HG03039 (cell line): Measurements from ENCODE around the gene NPIPA2.
"Not testable (repeated sequence)": the region's sequence is repeated elsewhere in the genome, so short reads cannot be mapped to it uniquely, and the experiment has no call there.

ENCODE experiments used
- ATAC-seq: cut with Tn5 transposase; IDR thresholded peaks from one replicate; pipeline ENCODE4 v1.9.1; 2021; ENCODE audit warnings: mild to moderate bottlenecking, moderate library complexity; ENCODE audit not compliant: unreplicated experiment

The NPIPA2 gene

DNA sequence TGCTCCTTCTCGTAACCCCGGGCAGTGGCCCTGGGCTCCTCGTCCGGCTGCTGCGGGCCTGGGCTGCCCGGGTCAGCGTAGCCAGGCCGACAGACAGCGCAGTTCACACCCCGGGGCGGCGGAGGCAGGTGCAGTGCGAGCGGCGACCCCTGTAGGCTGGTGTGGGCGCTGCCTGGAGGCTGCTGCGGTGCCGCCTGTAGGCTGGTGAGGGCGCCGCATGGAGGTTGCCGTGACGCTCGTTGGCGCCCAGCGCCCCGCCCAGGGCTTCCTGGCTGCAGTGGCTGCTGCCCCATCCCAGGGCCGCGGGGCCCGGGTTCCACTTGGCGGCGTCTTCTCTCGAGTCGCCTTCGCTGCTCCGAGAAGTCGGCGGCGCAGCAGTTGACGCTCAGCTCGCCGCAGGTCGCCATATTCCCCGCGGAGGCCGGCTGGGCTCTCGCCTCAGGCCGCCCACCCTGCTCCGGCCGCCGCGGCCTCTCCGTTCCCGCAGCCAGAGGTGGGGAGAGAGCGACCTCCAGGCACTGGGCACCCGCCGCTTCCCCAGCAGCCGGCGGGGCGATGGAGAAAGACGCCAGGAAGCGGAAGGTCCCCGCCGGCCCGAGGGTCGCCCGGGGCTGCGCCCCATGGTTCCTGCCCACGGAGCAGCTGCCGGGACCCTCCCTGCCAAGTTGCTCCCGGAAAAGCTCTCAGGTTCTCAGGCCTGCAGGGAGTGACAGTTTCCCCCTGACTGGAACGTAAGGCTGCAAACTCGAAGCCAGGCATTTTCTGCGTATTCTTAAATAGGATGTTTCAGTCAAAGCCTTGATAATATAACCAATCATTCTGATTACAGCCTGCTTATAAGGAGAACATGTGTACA, at the start of gene NPIPA2:
TSS of gene NPIPA2 (plus strand) at position 261 of the 856 bp plus-strand sequence. CDS start 5,533 bp downstream, outside the sequence.
- peak; percentile 89 for ATAC-seq

DNA sequence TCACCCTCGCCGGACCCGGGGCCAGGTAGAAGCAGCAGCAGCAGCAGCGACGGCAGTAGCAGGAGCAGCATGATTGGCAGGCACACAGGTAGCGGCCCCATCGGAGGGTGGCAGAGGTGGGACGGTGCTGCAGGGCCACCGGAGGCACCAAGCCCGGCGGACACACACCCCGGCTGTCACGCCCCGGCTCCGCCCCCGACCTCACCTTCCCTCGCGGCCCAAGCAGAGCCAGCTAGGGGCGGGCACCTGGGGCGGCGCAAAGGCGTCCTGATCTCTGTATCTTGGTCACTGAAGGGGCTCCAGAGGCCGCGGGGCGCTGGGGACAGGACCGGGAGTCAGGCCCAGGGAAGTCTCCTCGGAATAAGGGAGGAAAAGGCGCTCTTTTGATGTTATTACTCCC, 48.2 kb upstream of the NPIPA2 start, which contains the start of gene PLA2G10:
TSS of gene PLA2G10 (minus strand) at position 180 of the 400 bp plus-strand sequence. CDS start at position 101, 79 bp downstream.
- not testable (repeated sequence) for ATAC-seq

DNA sequence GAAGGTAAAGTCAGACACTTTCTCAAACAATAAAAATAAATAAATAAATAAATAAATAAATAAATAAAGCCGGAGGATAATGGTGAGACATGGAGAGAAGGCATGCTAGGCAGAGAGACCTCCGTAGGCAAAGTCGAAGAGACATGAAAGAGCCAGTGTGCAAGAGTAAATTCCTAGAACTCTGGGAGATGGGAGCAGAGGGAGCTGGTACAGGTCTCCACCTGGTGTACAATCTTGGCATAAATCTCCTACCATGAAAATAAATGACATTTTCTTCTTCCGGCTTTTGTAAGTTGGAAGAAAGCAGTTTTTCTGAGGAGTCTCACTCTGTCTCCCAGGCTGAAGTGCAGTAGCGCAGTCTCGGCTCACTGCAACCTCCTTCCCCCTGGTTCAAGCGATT, 40.5 kb upstream of the NPIPA2 start:
- ATAC-seq: not testable (repeated sequence)

DNA sequence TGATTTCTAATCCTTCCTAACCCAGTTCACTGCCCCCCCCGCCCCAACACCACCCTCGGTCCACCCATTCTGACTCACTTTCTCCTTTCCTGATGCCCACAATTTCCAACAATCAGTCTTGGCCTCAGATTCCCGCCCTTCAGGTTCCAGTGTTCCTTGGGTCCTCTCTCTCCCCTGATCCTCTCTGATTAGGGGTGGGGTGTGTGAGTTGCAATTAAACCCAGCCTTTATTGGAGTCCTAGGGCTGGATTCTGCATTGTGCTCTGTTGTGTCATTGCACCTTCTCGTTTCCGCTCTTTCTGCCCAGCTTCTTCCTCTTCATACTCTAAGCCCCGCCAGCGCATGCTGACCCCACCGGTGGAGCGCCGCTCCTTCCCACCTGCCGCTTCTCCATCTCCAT, 39.7 kb upstream of the NPIPA2 start:
- ATAC-seq: not testable (repeated sequence)

GRCh38 chr16:14703156-14704011, 38.9 kb upstream of the NPIPA2 start, which contains the start of gene NPIPA3:
NPIPA3 (plus strand) TSS chr16:14703411; CDS start chr16:14708944, 5,533 bp downstream.
- peak; percentile 92 for ATAC-seq

DNA sequence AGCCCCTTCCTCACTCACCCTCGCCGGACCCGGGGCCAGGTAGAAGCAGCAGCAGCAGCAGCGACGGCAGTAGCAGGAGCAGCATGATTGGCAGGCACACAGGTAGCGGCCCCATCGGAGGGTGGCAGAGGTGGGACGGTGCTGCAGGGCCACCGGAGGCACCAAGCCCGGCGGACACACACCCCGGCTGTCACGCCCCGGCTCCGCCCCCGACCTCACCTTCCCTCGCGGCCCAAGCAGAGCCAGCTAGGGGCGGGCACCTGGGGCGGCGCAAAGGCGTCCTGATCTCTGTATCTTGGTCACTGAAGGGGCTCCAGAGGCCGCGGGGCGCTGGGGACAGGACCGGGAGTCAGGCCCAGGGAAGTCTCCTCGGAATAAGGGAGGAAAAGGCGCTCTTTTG, 9.1 kb upstream of the NPIPA2 start:
- not testable (repeated sequence) for ATAC-seq

DNA sequence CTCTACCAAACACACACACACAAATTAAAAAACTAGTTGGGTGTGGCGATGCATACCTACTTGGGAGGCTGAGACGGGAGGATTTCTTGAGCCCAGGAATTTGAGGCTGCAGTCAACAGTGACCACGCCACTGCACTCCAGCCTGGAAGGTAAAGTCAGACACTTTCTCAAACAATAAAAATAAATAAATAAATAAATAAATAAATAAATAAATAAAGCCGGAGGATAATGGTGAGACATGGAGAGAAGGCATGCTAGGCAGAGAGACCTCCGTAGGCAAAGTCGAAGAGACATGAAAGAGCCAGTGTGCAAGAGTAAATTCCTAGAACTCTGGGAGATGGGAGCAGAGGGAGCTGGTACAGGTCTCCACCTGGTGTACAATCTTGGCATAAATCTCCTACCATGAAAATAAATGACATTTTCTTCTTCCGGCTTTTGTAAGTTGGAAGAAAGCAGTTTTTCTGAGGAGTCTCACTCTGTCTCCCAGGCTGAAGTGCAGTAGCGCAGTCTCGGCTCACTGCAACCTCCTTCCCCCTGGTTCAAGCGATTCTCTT, 1.4 kb upstream of the NPIPA2 start:
- not testable (repeated sequence) for ATAC-seq

DNA sequence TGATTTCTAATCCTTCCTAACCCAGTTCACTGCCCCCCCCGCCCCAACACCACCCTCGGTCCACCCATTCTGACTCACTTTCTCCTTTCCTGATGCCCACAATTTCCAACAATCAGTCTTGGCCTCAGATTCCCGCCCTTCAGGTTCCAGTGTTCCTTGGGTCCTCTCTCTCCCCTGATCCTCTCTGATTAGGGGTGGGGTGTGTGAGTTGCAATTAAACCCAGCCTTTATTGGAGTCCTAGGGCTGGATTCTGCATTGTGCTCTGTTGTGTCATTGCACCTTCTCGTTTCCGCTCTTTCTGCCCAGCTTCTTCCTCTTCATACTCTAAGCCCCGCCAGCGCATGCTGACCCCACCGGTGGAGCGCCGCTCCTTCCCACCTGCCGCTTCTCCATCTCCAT, 539 bp upstream of the NPIPA2 start:
- not testable (repeated sequence) for ATAC-seq

- not testable (repeated sequence) for ATAC-seq
Measured at GRCh38 chr16:14773654-14774053, 31.3 kb downstream of the NPIPA2 start.

GRCh38 chr16:14775624-14776023, 33.3 kb downstream of the NPIPA2 start:
- ATAC-seq: not testable (repeated sequence)

DNA sequence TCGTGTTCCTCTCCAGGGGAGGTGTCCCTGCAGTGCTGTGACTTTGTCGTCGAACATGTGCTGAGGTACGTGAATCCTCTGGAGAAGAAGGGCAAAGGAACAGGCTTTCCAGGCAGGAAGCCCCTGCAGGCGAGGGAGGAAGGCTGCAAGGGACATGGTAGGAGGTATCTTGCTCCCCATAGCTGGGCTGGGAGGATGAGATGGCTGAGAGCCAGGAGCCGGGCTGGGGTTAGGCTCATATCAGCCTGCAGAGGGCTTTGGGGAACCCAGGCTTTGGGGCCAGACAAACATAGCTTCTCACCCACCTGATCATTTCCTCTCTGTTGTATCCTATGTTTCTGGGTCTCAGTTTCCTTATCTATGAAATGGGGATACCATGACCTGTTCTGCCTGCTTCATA, 34.4 kb downstream of the NPIPA2 start:
- not testable (repeated sequence) for ATAC-seq

- ATAC-seq: not testable (repeated sequence)
Measured at GRCh38 chr16:14779368-14779877, 37.1 kb downstream of the NPIPA2 start.

GRCh38 chr16:14786180-14786579, 43.8 kb downstream of the NPIPA2 start:
- not testable (repeated sequence) for ATAC-seq

DNA sequence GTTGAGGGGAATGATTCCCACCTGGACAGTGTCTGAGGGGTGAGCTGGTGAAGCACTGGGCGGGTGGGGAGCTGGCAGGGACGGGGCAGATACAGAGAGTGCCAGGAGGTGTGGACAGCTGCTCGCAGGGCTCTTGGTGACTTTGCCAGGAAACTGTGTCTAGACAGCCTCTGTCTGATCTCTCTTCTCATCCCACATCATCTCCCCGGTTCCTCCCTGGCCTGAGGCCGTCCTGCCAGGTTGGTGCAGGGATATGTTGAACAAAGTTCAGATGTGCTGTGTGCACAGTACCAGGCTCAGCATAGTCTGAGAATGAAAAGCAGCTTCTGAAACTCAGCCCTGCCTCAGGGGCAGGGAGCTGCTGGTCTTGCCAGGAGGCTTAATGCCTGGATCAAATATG, 47.2 kb downstream of the NPIPA2 start:
- ATAC-seq: not testable (repeated sequence)

- ATAC-seq: not testable (repeated sequence)
Measured at GRCh38 chr16:14790320-14790956, 48.1 kb downstream of the NPIPA2 start.

DNA sequence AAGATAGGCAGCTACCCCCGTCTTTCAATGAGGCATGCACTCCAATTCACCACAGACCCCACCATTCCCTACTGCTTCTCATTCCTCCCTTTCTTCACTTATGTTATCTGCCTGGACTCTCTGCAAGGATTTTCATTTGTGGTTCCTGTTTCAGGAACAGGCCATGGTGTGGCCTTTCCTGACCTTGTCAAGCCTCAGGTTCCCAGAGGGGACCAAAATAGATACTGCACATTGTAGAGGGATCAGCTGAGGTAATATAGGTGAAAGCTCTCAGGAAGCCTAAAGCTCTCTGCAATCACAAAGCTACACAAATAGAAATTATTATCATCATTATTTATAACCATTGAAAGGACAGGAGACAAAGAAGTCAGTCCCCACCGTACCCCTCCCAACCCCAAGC, 50.6 kb downstream of the NPIPA2 start:
- not testable (repeated sequence) for ATAC-seq

GRCh38 chr16:14797558-14797957, 55.2 kb downstream of the NPIPA2 start:
- not testable (repeated sequence) for ATAC-seq

DNA sequence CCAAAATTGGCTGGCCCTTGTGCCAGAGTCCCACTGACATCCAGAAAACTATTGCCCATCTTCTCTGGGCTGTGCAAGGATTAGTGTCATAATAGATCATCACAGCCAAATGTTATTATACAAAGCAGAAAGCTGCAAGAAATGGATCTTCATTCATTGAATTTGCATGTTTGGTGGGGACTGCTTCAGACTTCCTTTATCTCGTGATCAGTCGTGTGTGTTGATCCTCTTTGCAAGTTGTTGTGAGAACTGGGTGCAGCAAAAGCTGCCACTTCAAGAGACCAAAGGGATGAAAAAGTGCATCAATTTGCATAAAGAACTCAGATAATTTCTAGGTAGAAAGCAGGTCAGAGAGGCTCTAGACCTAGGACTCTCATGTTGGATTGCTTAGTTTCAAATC, 61.2 kb downstream of the NPIPA2 start:
- not testable (repeated sequence) for ATAC-seq

DNA sequence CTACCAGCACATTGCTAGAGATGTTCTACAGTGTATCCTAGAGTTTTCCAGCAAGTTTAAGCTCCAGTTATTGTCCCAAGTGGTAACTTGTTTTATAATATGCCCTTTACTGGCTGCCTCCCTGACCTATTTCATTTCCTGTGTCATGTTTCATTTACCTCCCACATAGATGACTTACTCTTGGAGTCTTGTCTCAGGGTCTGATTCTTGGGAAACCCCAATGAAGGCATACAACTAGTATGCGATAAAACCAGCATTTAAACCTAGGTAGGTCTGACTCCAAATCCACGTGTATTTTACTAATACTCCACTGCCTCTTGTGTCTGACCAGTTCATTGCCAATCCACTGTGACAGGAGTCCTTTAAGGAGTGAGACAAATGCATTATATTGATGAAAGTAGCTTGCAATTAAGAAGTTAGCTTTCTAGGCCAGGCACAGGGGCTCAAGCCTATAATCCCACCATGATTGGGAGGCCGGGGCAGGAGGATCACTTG, 64.9 kb downstream of the NPIPA2 start:
- ATAC-seq: not testable (repeated sequence)

- not testable (repeated sequence) for ATAC-seq
Measured at GRCh38 chr16:14813890-14814289, 71.6 kb downstream of the NPIPA2 start.
